ENCODE results near the gene CAST.
A peak's percentile ranks its signal among the peaks of the same experiment; 100 is the strongest.

CAST gene

GRCh38 chr5:96821260-96821916, 159.2 kb downstream of the CAST start:
- TF ChIP-seq GATA3 (IDR thresholded peaks at IDR 0.05; ENCODE audit: low read depth, low read length) = no peak
- no peak for TF ChIP-seq GATA2 (IDR thresholded peaks at IDR 0.05; ENCODE audit: low read depth, low read length)

DNA sequence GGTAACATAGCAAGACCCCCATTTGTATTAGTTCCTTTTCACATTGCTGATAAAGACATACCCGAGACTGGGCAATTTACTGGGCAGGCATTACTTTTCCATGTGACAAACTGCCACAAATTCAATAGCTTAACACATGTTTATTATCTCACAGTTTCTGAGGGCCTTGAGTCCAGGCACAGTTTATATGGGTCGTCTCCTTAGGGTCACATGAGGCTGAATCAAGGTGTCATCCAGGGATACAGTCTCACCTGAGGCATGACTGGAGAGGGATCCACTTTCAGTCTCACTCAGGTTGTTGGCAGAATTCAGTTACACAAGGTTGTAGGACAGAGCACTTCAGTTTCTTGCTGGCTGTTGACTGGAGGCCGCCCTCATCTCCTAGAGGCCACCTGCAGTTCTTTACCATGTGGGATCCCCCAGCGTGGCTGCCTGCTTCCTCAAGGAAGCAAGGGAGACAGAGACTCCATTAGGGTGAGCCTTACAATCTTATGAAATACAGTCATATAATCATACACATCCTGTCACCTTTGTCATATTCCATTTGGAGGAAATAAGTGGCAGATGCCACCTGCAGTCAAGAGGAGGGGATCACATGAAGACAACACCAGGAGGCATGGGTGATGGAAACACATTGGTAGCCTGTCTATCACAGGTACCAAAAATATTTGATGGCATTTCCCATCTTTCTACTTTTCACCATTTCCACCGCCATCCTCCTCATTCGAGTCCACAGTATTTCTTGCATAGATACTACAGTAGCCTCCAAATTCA, 160.7 kb downstream of the CAST start:
- TF ChIP-seq GATA3 (IDR thresholded peaks at IDR 0.05; ENCODE audit: low read depth, low read length) = no peak
- no peak for TF ChIP-seq GATA2 (IDR thresholded peaks at IDR 0.05; ENCODE audit: low read depth, low read length)

GRCh38 chr5:96823900-96824380, 161.8 kb downstream of the CAST start:
- peak; percentile 84 for TF ChIP-seq GATA2 (IDR thresholded peaks at IDR 0.05; ENCODE audit: low read depth, low read length)
- TF ChIP-seq GATA3 (IDR thresholded peaks at IDR 0.05; ENCODE audit: low read depth, low read length) = peak; percentile 53; the same call in 1 of the 2 replicates

Data from SH-SY5Y (cell line).